H9 (cell line): ENCODE data around the gene AVL9. TPM values are rescaled to one million over a fixed set of nuclear protein-coding genes. Genes with fewer than 3 reads are reported as not detected.

Experiments used
- DNase-seq: peaks from one replicate; pipeline ENCODE4 v3.0.0-alpha.2; 2017
- H2AFZ ChIP-seq: one replicate; pipeline ENCODE4 v1.6.1; 2013; ENCODE audit warnings: mild to moderate bottlenecking, low read length, control low read depth, moderate library complexity
- H2AK5ac ChIP-seq: 2 replicates; pipeline ENCODE4 v1.6.1; 2013; ENCODE audit warnings: low read length, control low read depth, mixed read lengths; ENCODE audit not compliant: insufficient read length
- H2BK120ac ChIP-seq: one replicate; pipeline ENCODE4 v1.6.1; 2013; ENCODE audit warnings: low read depth, mild to moderate bottlenecking, low read length, control low read depth, inconsistent platforms; ENCODE audit not compliant: poor library complexity, severe bottlenecking
- H2BK12ac ChIP-seq: 2 replicates; pipeline ENCODE4 v1.6.1; 2013; ENCODE audit warnings: low read length, control low read depth, mixed read lengths, low read depth; ENCODE audit not compliant: insufficient read length
- H2BK15ac ChIP-seq: 2 replicates; pipeline ENCODE4 v1.6.1; 2013; ENCODE audit warnings: low read depth, low read length, control low read depth
- H2BK20ac ChIP-seq: one replicate; pipeline ENCODE4 v1.6.1; 2013; ENCODE audit warnings: low read depth, mild to moderate bottlenecking, low read length, control low read depth, inconsistent platforms; ENCODE audit not compliant: poor library complexity, severe bottlenecking
- H2BK5ac ChIP-seq: 2 replicates; pipeline ENCODE4 v1.6.1; 2013; ENCODE audit warnings: low read length, control low read depth, mixed read lengths; ENCODE audit not compliant: insufficient read length
- H3K14ac ChIP-seq: 2 replicates; pipeline ENCODE4 v1.6.1; 2013; ENCODE audit warnings: low read length, control low read depth; ENCODE audit not compliant: insufficient read depth
- H3K18ac ChIP-seq: 2 replicates; pipeline ENCODE4 v1.6.1; 2013; ENCODE audit warnings: low read depth, mild to moderate bottlenecking, mixed read lengths, low read length, control low read depth; ENCODE audit not compliant: insufficient read length
- H3K23ac ChIP-seq: 2 replicates; pipeline ENCODE4 v1.6.1; 2013; ENCODE audit warnings: low read length, control low read depth, mixed read lengths, low read depth; ENCODE audit not compliant: insufficient read length
- H3K23me2 ChIP-seq: 2 replicates; pipeline ENCODE4 v1.6.1; 2013; ENCODE audit warnings: low read depth, mild to moderate bottlenecking, mixed read lengths, low read length, control low read depth; ENCODE audit not compliant: insufficient read length, poor library complexity, severe bottlenecking
- H3K27ac ChIP-seq: 2 replicates; pipeline ENCODE4 v1.5.1; 2013; ENCODE audit warnings: low read length, control low read depth, mixed read lengths, low read depth; ENCODE audit not compliant: insufficient read length
- H3K27me3 ChIP-seq: 2 replicates; pipeline ENCODE4 v1.6.1; 2013; ENCODE audit warnings: low read length, control low read depth, inconsistent platforms; ENCODE audit not compliant: insufficient read depth
- H3K4ac ChIP-seq: 2 replicates; pipeline ENCODE4 v1.6.1; 2013; ENCODE audit warnings: low read depth, mild to moderate bottlenecking, control low read depth, inconsistent platforms, low read length, moderate library complexity
- H3K4me1 ChIP-seq: 2 replicates; pipeline ENCODE4 v1.6.1; 2013; ENCODE audit warnings: low read length, control low read depth, inconsistent platforms; ENCODE audit not compliant: insufficient read depth
- H3K4me2 ChIP-seq: 2 replicates; pipeline ENCODE4 v1.6.1; 2013; ENCODE audit warnings: low read length, control low read depth, mixed read lengths; ENCODE audit not compliant: insufficient read length, insufficient read depth
- H3K56ac ChIP-seq: 2 replicates; pipeline ENCODE4 v1.6.1; 2013; ENCODE audit warnings: low read depth, mild to moderate bottlenecking, mixed read lengths, low read length, control low read depth; ENCODE audit not compliant: insufficient read length
- H3K79me1 ChIP-seq: 2 replicates; pipeline ENCODE4 v1.6.1; 2013; ENCODE audit warnings: low read depth, mild to moderate bottlenecking, moderate library complexity, low read length, control low read depth, inconsistent platforms; ENCODE audit not compliant: insufficient read depth, poor library complexity, severe bottlenecking
- H3K79me2 ChIP-seq: 2 replicates; pipeline ENCODE4 v1.6.1; 2013; ENCODE audit warnings: low read length, control low read depth, inconsistent platforms; ENCODE audit not compliant: insufficient read depth
- H3K9ac ChIP-seq: 2 replicates; pipeline ENCODE4 v1.6.1; 2013; ENCODE audit warnings: low read length, control low read depth, mixed read lengths; ENCODE audit not compliant: insufficient read length; ENCODE audit errors: extremely low read depth
- H3K9me3 ChIP-seq: one replicate; pipeline ENCODE4 v1.6.1; 2013; ENCODE audit warnings: low read depth, low read length, inconsistent platforms; ENCODE audit not compliant: control insufficient read depth
- H3T11ph ChIP-seq: one replicate; pipeline ENCODE4 v1.6.1; 2013; ENCODE audit warnings: mild to moderate bottlenecking, low read length, control low read depth, inconsistent platforms
- H4K20me1 ChIP-seq: one replicate; pipeline ENCODE4 v1.6.1; 2013; ENCODE audit not compliant: control insufficient read depth, insufficient read length, insufficient read depth
- H4K5ac ChIP-seq: 2 replicates; pipeline ENCODE4 v1.6.1; 2013; ENCODE audit warnings: low read depth, mild to moderate bottlenecking, mixed read lengths, low read length, control low read depth; ENCODE audit not compliant: insufficient read length
- H4K8ac ChIP-seq: replicated peaks from 2 replicates; pipeline ENCODE4 v1.6.1; 2013; ENCODE audit warnings: low read length, control low read depth, mixed read lengths, low read depth; ENCODE audit not compliant: insufficient read length
- H4K91ac ChIP-seq: 2 replicates; pipeline ENCODE4 v1.6.1; 2013; ENCODE audit warnings: low read depth, mild to moderate bottlenecking, moderate library complexity, mixed read lengths, low read length, control low read depth; ENCODE audit not compliant: insufficient read length
- H3K27ac Mint-ChIP-seq, 3 experiments: 2 replicates in 2 of 3; 3 replicates in 1 of 3; pipeline ENCODE4 v1.8.0; 2020 to 2021; ENCODE audit warnings: mixed read lengths in 3 of 3, mild to moderate bottlenecking in 1 of 3, moderate library complexity in 1 of 3
- H3K27me3 Mint-ChIP-seq: 2 replicates; pipeline ENCODE4 v1.8.0; 2021; ENCODE audit warnings: low read depth, mild to moderate bottlenecking, moderate library complexity, mixed read lengths
- H3K36me3 Mint-ChIP-seq, 3 experiments: 2 replicates in 2 of 3; 3 replicates in 1 of 3; pipeline ENCODE4 v1.8.0; 2020 to 2021; ENCODE audit warnings: low read depth in 3 of 3, mixed read lengths in 3 of 3; ENCODE audit not compliant: insufficient read depth in 1 of 3
- H3K4me1 Mint-ChIP-seq, 2 experiments: 2 replicates each; pipeline ENCODE4 v1.8.0; 2020; ENCODE audit warnings: mixed read lengths in 2 of 2
- H3K4me3 Mint-ChIP-seq, 2 experiments: 2 replicates in 1 of 2; 3 replicates in 1 of 2; pipeline ENCODE4 v1.8.0; 2020 to 2021; ENCODE audit warnings: mild to moderate bottlenecking in 2 of 2, mixed read lengths in 2 of 2, moderate library complexity in 1 of 2
- H3K9me3 Mint-ChIP-seq, 2 experiments: 2 replicates in 1 of 2; 3 replicates in 1 of 2; pipeline ENCODE4 v1.8.0; 2020; ENCODE audit warnings: mild to moderate bottlenecking in 2 of 2, mixed read lengths in 2 of 2, moderate library complexity in 1 of 2
- CTCF ChIP-seq: fragments of 200-600 bp; sonication (generic); conservative IDR thresholded peaks from 3 replicates; pipeline ENCODE4 v1.8.0; 2021; ENCODE audit warnings: antibody characterized with exemption, mild to moderate bottlenecking
- WGBS: extraction: QIAGEN DNeasy Blood & Tissue Kit; methylation state at CpG from one replicate; pipeline ENCODE4 v1.1.7; 2013; ENCODE audit warnings: missing lambda C conversion rate, low lambda C conversion rate, mixed read lengths; ENCODE audit not compliant: insufficient read length; ENCODE audit errors: extremely low coverage; 5-methylcytosine and 5-hydroxymethylcytosine counted together
- total RNA-seq: library from RNA; stranded (reverse); gene quantifications from 2 replicates; pipeline ENCODE4 v1.2.1, GENCODE V29; 2021

Gene AVL9
- total RNA-seq, 1 experiment from 2014 or later, result 38.7 TPM

GRCh38 chr7:32609463-32609862, 114.2 kb downstream of the AVL9 start:
- no peak overlapping the region for H4K91ac ChIP-seq
- H2BK12ac ChIP-seq, result no peak overlapping the region
- no peaks in the 10 kb centered on the region for H3K79me1 ChIP-seq
- H3K27me3 Mint-ChIP-seq, result no peaks in the 10 kb centered on the region; the same call in 1 of the 2 replicates
- no CpG with 5 or more reads among the region's 4 CpGs for WGBS
- H4K20me1 ChIP-seq, result no peaks in the 10 kb centered on the region
- peaks cover 32 to 37% of the 10 kb centered on the region in 2 experiments for H3K4me1 Mint-ChIP-seq
- H4K5ac ChIP-seq, result no peak overlapping the region
- no peak overlapping the region for H3K56ac ChIP-seq
- no peak for TF ChIP-seq CTCF
- H2BK20ac ChIP-seq, result peak overlapping the region; percentile 93
- no peak overlapping the region for H2AFZ ChIP-seq
- no peak overlapping the region for H3K23ac ChIP-seq
- H4K8ac ChIP-seq, result no peak overlapping the region
- no peak overlapping the region for H3K27ac ChIP-seq
- H2BK120ac ChIP-seq, result no peak overlapping the region
- H3K9ac ChIP-seq, result no peak overlapping the region
- H3K4me3 Mint-ChIP-seq, result no peak overlapping the region
- H3K4me1 ChIP-seq, result peaks cover 7% of the 10 kb centered on the region; the same call in 1 of the 2 replicates
- H2BK15ac ChIP-seq, result no peak overlapping the region
- H3K27ac Mint-ChIP-seq, result no peak overlapping the region
- no peak overlapping the region for H3K18ac ChIP-seq
- H3K9me3 ChIP-seq, result no peaks in the 10 kb centered on the region
- no peak overlapping the region for H3T11ph ChIP-seq
- H3K4me2 ChIP-seq, result no peak overlapping the region
- H3K27me3 ChIP-seq, result no peaks in the 10 kb centered on the region
- H3K4ac ChIP-seq, result no peak overlapping the region; the same call in 1 of the 2 replicates
- H3K14ac ChIP-seq, result no peak overlapping the region
- no peak overlapping the region for H2BK5ac ChIP-seq
- no peak for DNase-seq
- H3K9me3 Mint-ChIP-seq, result peaks cover 12 to 15% of the 10 kb centered on the region in 2 experiments
- H3K79me2 ChIP-seq, result no peaks in the 10 kb centered on the region
- H3K36me3 Mint-ChIP-seq, result peaks cover 8 to 14% (median 12%) of the 10 kb centered on the region in 3 experiments
- no peaks in the 10 kb centered on the region for H3K23me2 ChIP-seq
- peak overlapping the region; percentile 83 for H2AK5ac ChIP-seq
